Measurements from ENCODE around the gene RAPGEF3. TPM values are rescaled to one million over a fixed set of nuclear protein-coding genes. Genes with fewer than 3 reads are reported as not detected.

Gene RAPGEF3
- total RNA-seq, 1 experiment from 2014 or later: 5.7 TPM

DNA sequence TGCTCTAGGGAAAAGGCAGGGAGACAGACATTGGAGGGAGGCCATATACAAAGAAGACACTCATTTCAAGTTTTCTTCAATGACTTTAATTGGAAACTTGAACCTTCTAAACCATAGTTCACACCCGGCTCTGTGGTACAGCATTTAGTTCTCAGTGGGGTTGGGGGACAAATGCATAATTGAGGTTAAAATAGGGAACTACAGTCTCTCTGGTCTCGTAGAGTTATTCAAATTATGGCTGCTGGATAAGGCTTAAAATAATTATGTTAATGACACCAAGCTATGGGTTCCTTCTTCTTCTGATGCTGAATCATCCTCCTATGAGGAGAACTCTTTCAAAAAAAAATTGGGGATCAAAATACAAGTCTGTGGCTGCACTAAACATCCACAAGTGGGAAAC is 49.0 kb downstream of the RAPGEF3 start:
- no peak overlapping the region for H3K27ac ChIP-seq
- 0 out of 2 replicates have a peak, but pooled peaks cover 4% of the 10 kb centered on the region for H3F3A ChIP-seq (ENCODE audit: insufficient read depth, low read depth)
- H3K36me3 ChIP-seq (ENCODE audit: low read depth): no peaks in the 10 kb centered on the region
- no TSS peak for BruUV-seq (replicated peaks)
- H3K4me1 ChIP-seq (replicated peaks; ENCODE audit: insufficient read depth): peaks cover 17% of the 10 kb centered on the region
- no peak for DNase-seq
- ChIA-PET CTCF (no interaction called here), POLR2A (ENCODE audit: unreplicated experiment) (no interaction called here)
- H3K4me3 ChIP-seq: no peak overlapping the region
- H3K9me3 ChIP-seq (ENCODE audit: insufficient read depth, low read depth): no peaks in the 10 kb centered on the region
- no peak overlapping the region for H3K4me2 ChIP-seq
- H3K79me2 ChIP-seq (ENCODE audit: low read depth): peaks cover 27% of the 10 kb centered on the region
- no peaks in the 10 kb centered on the region for H3K27me3 ChIP-seq (ENCODE audit: insufficient read depth, low read depth)
- H2AFZ ChIP-seq: no peak overlapping the region
- H4K20me1 ChIP-seq (ENCODE audit: insufficient read depth): 0 out of 2 replicates have a peak, but pooled peaks cover 5% of the 10 kb centered on the region
- no peaks in the 10 kb centered on the region for H3K9me2 ChIP-seq (ENCODE audit: insufficient read depth)
- TF ChIP-seq, protein P1, sequence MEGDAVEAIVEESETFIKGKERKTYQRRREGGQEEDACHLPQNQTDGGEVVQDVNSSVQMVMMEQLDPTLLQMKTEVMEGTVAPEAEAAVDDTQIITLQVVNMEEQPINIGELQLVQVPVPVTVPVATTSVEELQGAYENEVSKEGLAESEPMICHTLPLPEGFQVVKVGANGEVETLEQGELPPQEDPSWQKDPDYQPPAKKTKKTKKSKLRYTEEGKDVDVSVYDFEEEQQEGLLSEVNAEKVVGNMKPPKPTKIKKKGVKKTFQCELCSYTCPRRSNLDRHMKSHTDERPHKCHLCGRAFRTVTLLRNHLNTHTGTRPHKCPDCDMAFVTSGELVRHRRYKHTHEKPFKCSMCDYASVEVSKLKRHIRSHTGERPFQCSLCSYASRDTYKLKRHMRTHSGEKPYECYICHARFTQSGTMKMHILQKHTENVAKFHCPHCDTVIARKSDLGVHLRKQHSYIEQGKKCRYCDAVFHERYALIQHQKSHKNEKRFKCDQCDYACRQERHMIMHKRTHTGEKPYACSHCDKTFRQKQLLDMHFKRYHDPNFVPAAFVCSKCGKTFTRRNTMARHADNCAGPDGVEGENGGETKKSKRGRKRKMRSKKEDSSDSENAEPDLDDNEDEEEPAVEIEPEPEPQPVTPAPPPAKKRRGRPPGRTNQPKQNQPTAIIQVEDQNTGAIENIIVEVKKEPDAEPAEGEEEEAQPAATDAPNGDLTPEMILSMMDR (conservative IDR thresholded peaks at IDR 0.05): no peak
- TF ChIP-seq EZH2 (IDR thresholded peaks at IDR 0.05; ENCODE audit: low read depth): no peak
- intact Hi-C loops (cut with micrococcal nuclease; ENCODE audit: unreplicated experiment): loop anchor here (5.0 kb wide), 1 partner anchor 323 kb away; no protein-coding TSS in a partner anchor

DNA sequence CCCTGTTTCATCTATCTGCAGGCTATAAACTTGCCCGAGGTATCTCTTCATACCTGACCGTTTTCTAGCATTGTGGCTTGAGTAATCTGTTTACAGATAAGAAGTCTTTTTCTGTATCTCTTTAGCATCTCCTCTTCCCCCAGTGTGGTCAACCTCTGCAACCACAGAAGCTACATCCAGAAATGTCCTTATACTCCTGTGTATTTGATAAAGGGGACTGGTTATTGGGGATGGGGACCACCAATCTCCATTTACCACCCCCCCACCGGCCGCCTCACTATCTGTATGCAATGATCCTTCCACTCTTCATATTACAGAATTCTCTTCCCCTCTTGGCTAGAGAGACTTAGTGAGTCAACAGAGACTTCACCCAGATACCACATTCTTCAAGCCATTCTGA is 49.4 kb downstream of the RAPGEF3 start:
- no peak overlapping the region for H3K27ac ChIP-seq
- POLR2A ChIA-PET (ENCODE audit: unreplicated experiment): no interaction called here

DNA sequence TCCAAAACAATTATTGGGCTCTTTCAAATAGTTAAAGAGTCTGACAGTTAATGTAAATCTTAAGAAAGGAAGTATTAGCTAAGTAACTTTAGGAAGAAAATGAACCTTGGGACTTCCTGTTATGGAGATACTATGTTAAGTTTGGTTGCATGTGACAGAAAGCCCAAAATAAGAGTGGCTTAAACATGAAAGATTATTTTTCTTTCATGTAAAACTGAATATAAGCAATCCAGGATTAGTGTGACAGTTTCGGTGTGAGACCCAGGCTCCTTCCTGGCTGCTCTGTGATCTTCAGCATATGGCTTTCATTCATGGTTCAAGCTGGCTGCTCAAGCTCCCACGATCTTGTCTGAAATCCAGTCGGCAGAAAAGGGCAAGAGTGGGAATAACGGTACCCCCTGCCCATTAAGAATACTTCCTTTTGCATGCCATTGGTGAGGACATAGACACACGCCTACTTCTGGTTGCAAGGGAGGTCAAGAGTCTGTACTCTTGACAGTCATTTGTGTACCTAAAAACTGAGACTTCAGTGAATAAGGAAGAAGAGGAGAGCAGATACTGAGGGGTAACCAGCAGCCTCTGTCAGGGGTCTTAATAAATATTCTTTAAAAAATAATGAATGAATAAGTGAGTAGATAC is 50.7 kb downstream of the RAPGEF3 start:
- Histone ChIP-seq H2AFZ (no peak overlapping the region), H4K20me1 (ENCODE audit: insufficient read depth) (0 out of 2 replicates have a peak, but pooled peaks cover 5% of the 10 kb centered on the region), H3K9me2 (ENCODE audit: insufficient read depth) (no peaks in the 10 kb centered on the region), H3K27ac (no peak overlapping the region), H3K36me3 (ENCODE audit: low read depth) (no peaks in the 10 kb centered on the region), H3F3A (ENCODE audit: insufficient read depth, low read depth) (0 out of 2 replicates have a peak, but pooled peaks cover 4% of the 10 kb centered on the region), H3K4me2 (peak overlapping the region; percentile 80; the same call in 1 of the 2 replicates), H3K27me3 (ENCODE audit: insufficient read depth, low read depth) (no peaks in the 10 kb centered on the region), H3K4me1 (replicated peaks; ENCODE audit: insufficient read depth) (peaks cover 19% of the 10 kb centered on the region), H3K4me3 (no peak overlapping the region), H3K79me2 (ENCODE audit: low read depth) (peaks cover 43% of the 10 kb centered on the region), H3K9me3 (ENCODE audit: insufficient read depth, low read depth) (no peaks in the 10 kb centered on the region)
- intact Hi-C loops (cut with micrococcal nuclease; ENCODE audit: unreplicated experiment): loop anchor here (5.0 kb wide), 1 partner anchor 324 kb away; no protein-coding TSS in a partner anchor
- BruUV-seq (replicated peaks): no TSS peak
- ChIA-PET CTCF (interaction anchor here (1.9 kb wide), 1 partner anchor 130 kb away, joined by 7 read pairs; no protein-coding TSS in a partner anchor), POLR2A (ENCODE audit: unreplicated experiment) (no interaction called here)
- no peak for TF ChIP-seq EZH2 (IDR thresholded peaks at IDR 0.05; ENCODE audit: low read depth)
- TF ChIP-seq, protein P1 (conservative IDR thresholded peaks at IDR 0.05): no peak
- DNase-seq: no peak

More for the DNA sequence above, 49.4 kb downstream of the RAPGEF3 start:
- H3K36me3 ChIP-seq (ENCODE audit: low read depth): no peaks in the 10 kb centered on the region
- 0 out of 2 replicates have a peak, but pooled peaks cover 4% of the 10 kb centered on the region for H3F3A ChIP-seq (ENCODE audit: insufficient read depth, low read depth)
- no peak overlapping the region for H3K4me3 ChIP-seq
- no peaks in the 10 kb centered on the region for H3K27me3 ChIP-seq (ENCODE audit: insufficient read depth, low read depth)
- H3K4me1 ChIP-seq (replicated peaks; ENCODE audit: insufficient read depth): peaks cover 19% of the 10 kb centered on the region
- H3K9me2 ChIP-seq (ENCODE audit: insufficient read depth): no peaks in the 10 kb centered on the region
- CTCF ChIA-PET: no interaction called here
- TF ChIP-seq, protein P1 (conservative IDR thresholded peaks at IDR 0.05): no peak
- TF ChIP-seq EZH2 (IDR thresholded peaks at IDR 0.05; ENCODE audit: low read depth): no peak
- peaks cover 31% of the 10 kb centered on the region for H3K79me2 ChIP-seq (ENCODE audit: low read depth)
- H3K4me2 ChIP-seq: no peak overlapping the region
- H4K20me1 ChIP-seq (ENCODE audit: insufficient read depth): 0 out of 2 replicates have a peak, but pooled peaks cover 5% of the 10 kb centered on the region
- no peak overlapping the region for H2AFZ ChIP-seq
- intact Hi-C loops (cut with micrococcal nuclease; ENCODE audit: unreplicated experiment): loop anchor here (5.0 kb wide), 1 partner anchor 323 kb away; no protein-coding TSS in a partner anchor
- H3K9me3 ChIP-seq (ENCODE audit: insufficient read depth, low read depth): no peaks in the 10 kb centered on the region
- DNase-seq: no peak
- BruUV-seq (replicated peaks): no TSS peak

Data from PC-9 (cell line).